ENCODE results near the gene CYP4A11.

- no peak for TF ChIP-seq EZH2 (IDR thresholded peaks at IDR 0.05)
- TF ChIP-seq POLR2AphosphoS5 (IDR thresholded peaks at IDR 0.05; ENCODE audit: borderline replicate concordance, low read depth, low read length) = no peak
Observed at GRCh38 chr1:46961066-46961758, 19.9 kb upstream of the CYP4A11 start.

Measured in SK-N-MC (cell line).